ENCODE results near the gene MACROH2A1.

GRCh38 chr5:135327429-135328127 is 71.5 kb downstream of the MACROH2A1 start:
- TF ChIP-seq POLR2A (IDR thresholded peaks at IDR 0.05; ENCODE audit: low read depth, low read length) (no peak), POLR2AphosphoS5 (IDR thresholded peaks at IDR 0.05; ENCODE audit: low read depth, low read length) (no peak)
